ENCODE measurements around the gene SFTPD.

GRCh38 chr10:79982861-79983260 is 34.0 kb upstream of the SFTPD start:
- TF ChIP-seq, protein P1, sequence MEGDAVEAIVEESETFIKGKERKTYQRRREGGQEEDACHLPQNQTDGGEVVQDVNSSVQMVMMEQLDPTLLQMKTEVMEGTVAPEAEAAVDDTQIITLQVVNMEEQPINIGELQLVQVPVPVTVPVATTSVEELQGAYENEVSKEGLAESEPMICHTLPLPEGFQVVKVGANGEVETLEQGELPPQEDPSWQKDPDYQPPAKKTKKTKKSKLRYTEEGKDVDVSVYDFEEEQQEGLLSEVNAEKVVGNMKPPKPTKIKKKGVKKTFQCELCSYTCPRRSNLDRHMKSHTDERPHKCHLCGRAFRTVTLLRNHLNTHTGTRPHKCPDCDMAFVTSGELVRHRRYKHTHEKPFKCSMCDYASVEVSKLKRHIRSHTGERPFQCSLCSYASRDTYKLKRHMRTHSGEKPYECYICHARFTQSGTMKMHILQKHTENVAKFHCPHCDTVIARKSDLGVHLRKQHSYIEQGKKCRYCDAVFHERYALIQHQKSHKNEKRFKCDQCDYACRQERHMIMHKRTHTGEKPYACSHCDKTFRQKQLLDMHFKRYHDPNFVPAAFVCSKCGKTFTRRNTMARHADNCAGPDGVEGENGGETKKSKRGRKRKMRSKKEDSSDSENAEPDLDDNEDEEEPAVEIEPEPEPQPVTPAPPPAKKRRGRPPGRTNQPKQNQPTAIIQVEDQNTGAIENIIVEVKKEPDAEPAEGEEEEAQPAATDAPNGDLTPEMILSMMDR (conservative IDR thresholded peaks at IDR 0.05; ENCODE audit: low read depth, low read length), result no peak
- TF ChIP-seq EZH2 (IDR thresholded peaks at IDR 0.05; ENCODE audit: borderline replicate concordance, low read depth, low read length, poor library complexity, severe bottlenecking), result no peak

Data from A673 (cell line).